Thyroid gland (tissue), 4 donors: ENCODE data around the gene STAM2.

ENCODE experiments used
- CTCF ChIP-seq, 6 experiments: fragments of 200-600 bp in 3 of 6; fragments of 450-650 bp in 3 of 6; sonication (generic) in 3 of 6; IDR thresholded peaks; one replicate each; pipeline ENCODE4 v1.5.1; 2016 to 2019; ENCODE audit warnings: antibody characterized with exemption in 6 of 6, mild to moderate bottlenecking in 2 of 6, inconsistent platforms in 1 of 6, moderate library complexity in 1 of 6
- POLR2A ChIP-seq, 2 donors: fragments of 450-650 bp; IDR thresholded peaks; one replicate each; pipeline ENCODE4 v1.6.1; 2017; ENCODE audit warnings: antibody characterized with exemption in 2 of 2, mild to moderate bottlenecking in 2 of 2, moderate library complexity in 1 of 2

- TF ChIP-seq POLR2A (IDR thresholded peaks at IDR 0.05) (no peak), CTCF (IDR thresholded peaks at IDR 0.05) (no peak)
Observed at GRCh38 chr2:152166633-152167032, 8.9 kb downstream of the STAM2 start.
